Measurements from ENCODE around the gene EVA1B.

EVA1B gene

GRCh38 chr1:36307601-36308330, 15.7 kb downstream of the EVA1B start:
- no peak for DNase-seq

- peak; percentile 96 for DNase-seq
Observed at GRCh38 chr1:36306902-36307456, 16.5 kb downstream of the EVA1B start.

- DNase-seq: peak; percentile 64
Observed at GRCh38 chr1:36306210-36306901, 17.1 kb downstream of the EVA1B start, which contains the start of gene SH3D21. Gene SH3D21 (plus strand): TSS chr1:36306368. CDS start chr1:36306421, 53 bp downstream.

GRCh38 chr1:36305915-36306209, 17.6 kb downstream of the EVA1B start:
- DNase-seq: no peak

- no peak for DNase-seq
Observed at GRCh38 chr1:36304970-36305914, 18.2 kb downstream of the EVA1B start.

- DNase-seq: no peak
Observed at GRCh38 chr1:36304521-36304920, 18.9 kb downstream of the EVA1B start.

- no peak for DNase-seq
Observed at GRCh38 chr1:36303650-36304360, 19.6 kb downstream of the EVA1B start.

GRCh38 chr1:36303244-36303643, 20.2 kb downstream of the EVA1B start:
- no peak for DNase-seq

- DNase-seq: no peak
Observed at GRCh38 chr1:36301220-36301619, 22.2 kb downstream of the EVA1B start.

- no peak for DNase-seq
Observed at GRCh38 chr1:36300526-36300925, 22.9 kb downstream of the EVA1B start.

GRCh38 chr1:36298640-36299039, 24.8 kb downstream of the EVA1B start:
- DNase-seq: no peak

- no peak for DNase-seq
Observed at GRCh38 chr1:36297062-36297461, 26.4 kb downstream of the EVA1B start.

- DNase-seq: no peak
Observed at GRCh38 chr1:36295390-36295789, 28.1 kb downstream of the EVA1B start.

- DNase-seq: no peak
Observed at GRCh38 chr1:36287595-36287994, 35.9 kb downstream of the EVA1B start.

GRCh38 chr1:36286802-36287201, 36.6 kb downstream of the EVA1B start:
- no peak for DNase-seq

- no peak for DNase-seq
Observed at GRCh38 chr1:36285443-36286101, 37.9 kb downstream of the EVA1B start.

- DNase-seq: no peak
Observed at GRCh38 chr1:36284517-36284916, 38.9 kb downstream of the EVA1B start.

- no peak for DNase-seq
Observed at GRCh38 chr1:36284061-36284460, 39.4 kb downstream of the EVA1B start.

- DNase-seq: no peak
Observed at GRCh38 chr1:36279789-36280296, 43.6 kb downstream of the EVA1B start.

GRCh38 chr1:36279110-36279788, 44.2 kb downstream of the EVA1B start:
- DNase-seq: no peak

GRCh38 chr1:36276688-36277087, 46.8 kb downstream of the EVA1B start:
- DNase-seq: no peak
